GM20431 (cell line): Measurements from ENCODE around the gene TLE4.
"Not testable (repeated sequence)": the region's sequence is repeated elsewhere in the genome, so short reads cannot be mapped to it uniquely, and the experiment has no call there.

Experiments used
- in situ Hi-C: fragments of 300-500 bp; cut with MseI, MboI; formaldehyde crosslinking; loops from one replicate; pipeline ENCODE4 v1.15.0; 2020; ENCODE audit warnings: low sequenced_read_pairs; ENCODE audit not compliant: unreplicated experiment

Gene TLE4

GRCh38 chr9:79630521-79631403 lies 59.0 kb downstream of the TLE4 start:
- in situ Hi-C loops = no loop called here

GRCh38 chr9:79632060-79632459 lies 60.3 kb downstream of the TLE4 start:
- in situ Hi-C loops = no loop called here

- in situ Hi-C loops = no loop called here
Measured at GRCh38 chr9:79632705-79633104, 60.9 kb downstream of the TLE4 start.

GRCh38 chr9:79633558-79633957 lies 61.8 kb downstream of the TLE4 start:
- in situ Hi-C loops = no loop called here

GRCh38 chr9:79637177-79637925 lies 65.6 kb downstream of the TLE4 start:
- in situ Hi-C loops = no loop called here

GRCh38 chr9:79638806-79639205 lies 67.0 kb downstream of the TLE4 start:
- in situ Hi-C loops = no loop called here

GRCh38 chr9:79639354-79639753 lies 67.6 kb downstream of the TLE4 start:
- in situ Hi-C loops = no loop called here

GRCh38 chr9:79640067-79640466 lies 68.3 kb downstream of the TLE4 start:
- in situ Hi-C loops = not testable (repeated sequence)

- in situ Hi-C loops = no loop called here
Measured at GRCh38 chr9:79641070-79641469, 69.3 kb downstream of the TLE4 start.

- in situ Hi-C loops = no loop called here
Measured at GRCh38 chr9:79642671-79643070, 70.9 kb downstream of the TLE4 start.

- in situ Hi-C loops = no loop called here
Measured at GRCh38 chr9:79644048-79644447, 72.3 kb downstream of the TLE4 start.

GRCh38 chr9:79644601-79645000 lies 72.8 kb downstream of the TLE4 start:
- in situ Hi-C loops = no loop called here

GRCh38 chr9:79645110-79645509 lies 73.3 kb downstream of the TLE4 start:
- in situ Hi-C loops = no loop called here

- in situ Hi-C loops = no loop called here
Measured at GRCh38 chr9:79646096-79646495, 74.3 kb downstream of the TLE4 start.

- in situ Hi-C loops = loop anchor here (25.0 kb wide), 1 partner anchor 111 kb away; no protein-coding TSS in a partner anchor
Measured at GRCh38 chr9:79651251-79651795, 79.6 kb downstream of the TLE4 start.

GRCh38 chr9:79652598-79652997 lies 80.8 kb downstream of the TLE4 start:
- in situ Hi-C loops = loop anchor here (25.0 kb wide), 1 partner anchor 110 kb away; no protein-coding TSS in a partner anchor

- in situ Hi-C loops = loop anchor here (25.0 kb wide), 1 partner anchor 108 kb away; no protein-coding TSS in a partner anchor
Measured at GRCh38 chr9:79654591-79655382, 83.0 kb downstream of the TLE4 start.

GRCh38 chr9:79655551-79655950 lies 83.8 kb downstream of the TLE4 start:
- in situ Hi-C loops = loop anchor here (25.0 kb wide), 1 partner anchor 107 kb away; no protein-coding TSS in a partner anchor

GRCh38 chr9:79656169-79656568 lies 84.4 kb downstream of the TLE4 start:
- in situ Hi-C loops = loop anchor here (25.0 kb wide), 1 partner anchor 106 kb away; no protein-coding TSS in a partner anchor

GRCh38 chr9:79657891-79658290 lies 86.1 kb downstream of the TLE4 start:
- in situ Hi-C loops = loop anchor here (25.0 kb wide), 1 partner anchor 104 kb away; no protein-coding TSS in a partner anchor
